ENCODE results near the gene TTC33.

GRCh38 chr5:40491644-40492043, 264.1 kb downstream of the TTC33 start:
- TF ChIP-seq CTCF (conservative IDR thresholded peaks at IDR 0.05; ENCODE audit: low read length) (no peak), EZH2phosphoT487 (IDR thresholded peaks at IDR 0.05; ENCODE audit: borderline replicate concordance) (no peak)
